ENCODE results near the gene SSPN. TPM values are rescaled to one million over a fixed set of nuclear protein-coding genes. Genes with fewer than 3 reads are reported as not detected.
A peak's percentile ranks its signal among the peaks of the same experiment; 100 is the strongest.

SSPN gene
- total RNA-seq, 2 donors from 2014 or later: 1.3 to 3.7 TPM

DNA sequence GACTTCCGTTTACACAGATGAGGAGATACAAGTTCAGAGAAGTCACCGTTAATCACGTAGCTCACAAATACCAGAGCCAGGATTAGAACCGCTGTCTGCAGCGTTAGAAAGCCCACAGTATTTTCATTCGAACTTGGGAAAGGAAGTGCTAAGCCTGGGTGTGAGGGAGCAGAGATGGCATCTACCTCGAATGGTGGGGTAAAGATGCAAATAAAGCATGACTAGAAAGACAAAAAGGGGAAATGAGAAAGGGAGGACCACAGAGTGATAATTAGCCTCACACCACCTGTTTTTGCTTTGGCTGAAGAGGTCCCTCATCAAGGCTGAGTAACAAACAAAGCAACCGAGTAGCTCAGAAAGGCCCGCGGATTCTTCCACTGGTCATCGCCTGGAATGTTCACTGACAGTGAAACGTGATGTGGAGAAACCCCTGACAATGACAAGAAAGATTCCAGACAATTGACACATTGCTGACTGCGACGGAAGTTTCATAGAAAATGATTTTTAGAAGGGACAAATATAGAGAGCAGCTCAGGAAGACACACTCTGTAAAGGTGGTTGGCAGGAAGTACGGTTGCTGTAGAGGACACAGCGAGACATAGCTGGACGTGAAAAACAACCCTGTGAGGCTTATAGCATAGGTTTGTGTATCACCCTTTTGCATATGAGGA is 39.0 kb upstream of the SSPN start:
- Mint-ChIP-seq H3K27ac (no peak overlapping the region), H3K4me1 (peaks cover 21% of the 10 kb centered on the region), H3K4me3 (no peak overlapping the region), H3K9me3 (no peaks in the 10 kb centered on the region), H3K27me3 (ENCODE audit: insufficient read depth) (peaks cover 2% of the 10 kb centered on the region), H3K36me3 (ENCODE audit: low read depth) (no peaks in the 10 kb centered on the region)
- H3K9ac ChIP-seq (ENCODE audit: extremely low read depth, low read length, poor library complexity, severe bottlenecking): no peak overlapping the region
- no peak for DNase-seq
- H3K27ac ChIP-seq (ENCODE audit: low read depth, low read length): no peak overlapping the region
- H3K9me3 ChIP-seq (ENCODE audit: control insufficient read depth, low read length): no peaks in the 10 kb centered on the region
- no peaks in the 10 kb centered on the region for H3K4me1 ChIP-seq (ENCODE audit: control insufficient read depth, insufficient read depth, low read length)
- TF ChIP-seq, protein P1, sequence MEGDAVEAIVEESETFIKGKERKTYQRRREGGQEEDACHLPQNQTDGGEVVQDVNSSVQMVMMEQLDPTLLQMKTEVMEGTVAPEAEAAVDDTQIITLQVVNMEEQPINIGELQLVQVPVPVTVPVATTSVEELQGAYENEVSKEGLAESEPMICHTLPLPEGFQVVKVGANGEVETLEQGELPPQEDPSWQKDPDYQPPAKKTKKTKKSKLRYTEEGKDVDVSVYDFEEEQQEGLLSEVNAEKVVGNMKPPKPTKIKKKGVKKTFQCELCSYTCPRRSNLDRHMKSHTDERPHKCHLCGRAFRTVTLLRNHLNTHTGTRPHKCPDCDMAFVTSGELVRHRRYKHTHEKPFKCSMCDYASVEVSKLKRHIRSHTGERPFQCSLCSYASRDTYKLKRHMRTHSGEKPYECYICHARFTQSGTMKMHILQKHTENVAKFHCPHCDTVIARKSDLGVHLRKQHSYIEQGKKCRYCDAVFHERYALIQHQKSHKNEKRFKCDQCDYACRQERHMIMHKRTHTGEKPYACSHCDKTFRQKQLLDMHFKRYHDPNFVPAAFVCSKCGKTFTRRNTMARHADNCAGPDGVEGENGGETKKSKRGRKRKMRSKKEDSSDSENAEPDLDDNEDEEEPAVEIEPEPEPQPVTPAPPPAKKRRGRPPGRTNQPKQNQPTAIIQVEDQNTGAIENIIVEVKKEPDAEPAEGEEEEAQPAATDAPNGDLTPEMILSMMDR (conservative IDR thresholded peaks at IDR 0.05): no peak
- 91 to 92% methylated on average over 17 of the region's 17 CpGs for WGBS, 2 experiments (ENCODE audit: insufficient coverage in 1 of 2, insufficient read length in 1 of 2)
- no peaks in the 10 kb centered on the region for H3K36me3 ChIP-seq (ENCODE audit: control insufficient read depth, insufficient read depth, low read length)
- no peak overlapping the region for H3K4me3 ChIP-seq (ENCODE audit: low read length)
- H3K27me3 ChIP-seq (ENCODE audit: control insufficient read depth, insufficient read depth, low read length, poor library complexity, severe bottlenecking): no peaks in the 10 kb centered on the region

DNA sequence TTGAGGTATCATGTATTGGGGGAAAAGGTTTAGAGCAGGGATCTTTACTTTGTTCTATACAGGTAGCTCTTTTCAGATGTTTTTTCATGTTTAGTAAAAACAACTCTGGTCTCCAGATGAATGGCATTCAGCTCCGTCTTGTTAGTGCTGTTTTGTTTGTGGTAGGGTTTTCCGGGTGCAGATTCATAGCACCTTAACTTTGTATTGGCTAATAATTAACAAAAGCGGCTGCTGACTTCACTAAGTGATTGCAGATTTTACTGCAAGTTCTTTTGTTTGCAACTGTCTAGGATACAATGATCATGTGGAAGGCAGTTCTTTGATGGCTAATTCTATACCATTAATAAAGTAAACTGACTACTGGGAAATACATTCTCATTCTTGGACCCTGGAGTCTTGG is 38.4 kb upstream of the SSPN start:
- no peak overlapping the region for H3K9ac ChIP-seq (ENCODE audit: extremely low read depth, low read length, poor library complexity, severe bottlenecking)
- H3K36me3 Mint-ChIP-seq (ENCODE audit: low read depth): no peaks in the 10 kb centered on the region
- H3K27ac Mint-ChIP-seq: no peak overlapping the region
- H3K27me3 ChIP-seq (ENCODE audit: control insufficient read depth, insufficient read depth, low read length, poor library complexity, severe bottlenecking): no peaks in the 10 kb centered on the region
- peaks cover 2% of the 10 kb centered on the region for H3K27me3 Mint-ChIP-seq (ENCODE audit: insufficient read depth)
- WGBS, 2 experiments (ENCODE audit: insufficient coverage in 1 of 2, insufficient read length in 1 of 2): 60% methylated on average over 3 of the region's 3 CpGs; no CpG with 5 or more reads in 1 of the 2 experiments
- H3K9me3 Mint-ChIP-seq: no peaks in the 10 kb centered on the region
- no peaks in the 10 kb centered on the region for H3K4me1 ChIP-seq (ENCODE audit: control insufficient read depth, insufficient read depth, low read length)
- no peak overlapping the region for H3K4me3 Mint-ChIP-seq
- H3K4me3 ChIP-seq (ENCODE audit: low read length): no peak overlapping the region
- H3K9me3 ChIP-seq (ENCODE audit: control insufficient read depth, low read length): no peaks in the 10 kb centered on the region
- DNase-seq: no peak
- H3K36me3 ChIP-seq (ENCODE audit: control insufficient read depth, insufficient read depth, low read length): no peaks in the 10 kb centered on the region
- peaks cover 21% of the 10 kb centered on the region for H3K4me1 Mint-ChIP-seq
- no peak overlapping the region for H3K27ac ChIP-seq (ENCODE audit: low read depth, low read length)
- TF ChIP-seq, protein P1 (conservative IDR thresholded peaks at IDR 0.05): no peak

DNA sequence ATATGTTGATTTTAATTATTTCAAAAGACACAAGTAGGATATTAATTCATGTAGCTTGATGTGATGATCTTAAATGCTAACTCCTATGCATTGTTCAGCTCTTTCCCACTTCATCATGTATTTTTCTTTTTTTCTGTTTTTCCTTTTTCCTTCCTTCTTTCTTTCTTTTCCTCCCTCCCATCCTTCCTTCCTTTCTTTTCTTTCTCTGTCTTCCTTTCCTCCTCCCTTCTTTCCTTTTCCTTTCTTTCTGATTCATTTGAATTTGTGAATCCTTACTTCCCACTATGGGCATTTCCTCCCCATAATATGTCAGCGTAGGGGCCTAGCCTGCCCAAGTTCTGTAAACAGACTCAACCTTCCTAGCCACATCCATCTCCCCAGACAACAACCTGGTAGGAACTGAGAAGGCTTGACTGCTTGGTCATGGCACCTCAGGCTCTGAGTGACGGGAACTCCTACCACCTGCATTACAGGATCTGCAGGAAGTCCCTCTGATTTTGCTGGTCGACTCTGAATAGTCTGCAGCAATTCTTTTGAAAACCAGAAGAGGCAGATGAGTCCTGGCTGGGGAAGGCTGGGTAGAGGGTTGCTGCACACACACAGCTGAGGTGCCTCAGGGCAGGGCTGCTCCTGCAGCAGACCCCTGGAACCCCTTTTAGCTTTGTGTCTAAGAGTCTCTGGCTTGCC is 37.2 kb upstream of the SSPN start:
- Mint-ChIP-seq H3K27me3 (ENCODE audit: insufficient read depth) (peaks cover 2% of the 10 kb centered on the region), H3K4me3 (no peak overlapping the region), H3K4me1 (peaks cover 15% of the 10 kb centered on the region), H3K36me3 (ENCODE audit: low read depth) (no peaks in the 10 kb centered on the region), H3K27ac (no peak overlapping the region), H3K9me3 (no peaks in the 10 kb centered on the region)
- 57 to 85% methylated on average over 1 to 3 of the region's 3 CpGs for WGBS, 2 experiments (ENCODE audit: insufficient coverage in 1 of 2, insufficient read length in 1 of 2)
- DNase-seq: peak; percentile 82
- no peak overlapping the region for H3K9ac ChIP-seq (ENCODE audit: extremely low read depth, low read length, poor library complexity, severe bottlenecking)
- no peak overlapping the region for H3K4me3 ChIP-seq (ENCODE audit: low read length)
- H3K36me3 ChIP-seq (ENCODE audit: control insufficient read depth, insufficient read depth, low read length): no peaks in the 10 kb centered on the region
- no peaks in the 10 kb centered on the region for H3K27me3 ChIP-seq (ENCODE audit: control insufficient read depth, insufficient read depth, low read length, poor library complexity, severe bottlenecking)
- H3K9me3 ChIP-seq (ENCODE audit: control insufficient read depth, low read length): no peaks in the 10 kb centered on the region
- TF ChIP-seq, protein P1 (conservative IDR thresholded peaks at IDR 0.05): peak; percentile 66
- no peaks in the 10 kb centered on the region for H3K4me1 ChIP-seq (ENCODE audit: control insufficient read depth, insufficient read depth, low read length)
- no peak overlapping the region for H3K27ac ChIP-seq (ENCODE audit: low read depth, low read length)
